ENCODE results near the gene EMID1.

The EMID1 gene

DNA sequence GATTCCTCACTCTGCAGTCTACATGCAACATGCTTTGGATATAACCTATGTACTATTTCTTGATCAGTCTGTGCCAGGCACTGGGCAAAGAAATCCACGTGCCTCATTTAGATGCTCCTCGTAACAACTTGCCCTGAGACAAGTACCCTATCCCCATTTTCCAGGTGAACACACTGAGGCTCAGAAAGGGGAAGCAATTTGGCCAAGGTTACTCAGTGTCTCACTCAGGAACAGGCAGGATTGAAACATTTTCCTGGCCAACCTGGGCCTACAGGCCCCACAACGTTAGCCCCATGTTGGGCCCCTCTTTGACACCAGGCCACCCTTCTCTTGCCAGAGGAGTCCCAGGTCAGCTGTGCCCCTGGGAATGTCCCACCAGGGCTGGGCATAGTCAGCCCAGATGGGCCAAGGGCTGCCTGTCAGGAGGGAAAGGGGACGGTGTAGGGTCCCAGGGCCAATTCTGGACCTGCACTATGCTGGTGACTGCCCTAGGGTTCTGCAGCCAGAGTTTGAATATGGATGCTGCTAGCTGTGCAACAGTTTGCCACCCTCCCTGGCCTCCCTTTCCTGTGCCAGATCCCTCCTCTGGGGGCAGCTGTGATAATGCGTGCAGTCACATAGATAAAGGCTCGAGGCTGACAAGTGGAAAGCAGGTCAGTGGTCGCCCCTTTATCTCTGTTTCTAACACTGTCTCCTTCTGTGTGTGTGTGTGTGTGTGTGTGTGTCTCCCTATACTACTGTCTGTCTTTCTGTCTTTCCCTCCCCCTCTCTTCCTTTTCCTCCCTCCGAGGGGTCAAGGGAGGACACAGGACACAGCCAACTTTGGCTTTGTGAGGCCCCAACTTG is 10.4 kb upstream of the EMID1 start:
- no peak for DNase-seq

DNA sequence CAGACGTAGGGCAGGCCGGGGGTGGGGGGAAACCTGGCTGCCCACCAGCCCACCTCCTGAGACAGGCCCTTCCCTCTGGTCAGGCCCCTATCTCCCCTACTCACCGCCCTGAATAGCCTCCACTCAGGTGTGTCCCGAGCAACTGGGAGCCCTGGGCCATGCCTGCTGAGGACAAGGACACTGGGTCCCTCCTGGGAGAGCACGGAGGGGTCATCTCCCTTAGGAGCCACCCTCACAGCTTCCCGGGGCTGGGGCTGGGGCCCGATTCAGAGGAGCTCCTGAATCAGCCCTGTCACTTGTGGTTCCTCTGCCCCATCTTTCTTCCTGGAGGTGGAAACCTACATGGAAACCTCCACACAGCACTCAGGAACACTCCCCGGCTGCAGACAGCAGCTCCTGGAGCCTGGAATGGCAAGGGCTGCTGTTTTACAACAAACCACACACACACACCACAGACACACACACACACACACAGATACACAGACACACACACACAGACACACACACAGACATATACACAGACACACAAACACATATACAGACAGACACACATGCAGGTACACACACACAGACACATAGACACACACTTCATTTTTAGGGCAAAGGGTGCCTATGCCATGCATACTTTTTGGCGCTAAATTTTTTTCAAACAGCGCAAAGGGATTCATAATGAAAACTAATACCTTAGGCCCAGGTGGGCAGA is 9.6 kb upstream of the EMID1 start:
- DNase-seq, result no peak

DNA sequence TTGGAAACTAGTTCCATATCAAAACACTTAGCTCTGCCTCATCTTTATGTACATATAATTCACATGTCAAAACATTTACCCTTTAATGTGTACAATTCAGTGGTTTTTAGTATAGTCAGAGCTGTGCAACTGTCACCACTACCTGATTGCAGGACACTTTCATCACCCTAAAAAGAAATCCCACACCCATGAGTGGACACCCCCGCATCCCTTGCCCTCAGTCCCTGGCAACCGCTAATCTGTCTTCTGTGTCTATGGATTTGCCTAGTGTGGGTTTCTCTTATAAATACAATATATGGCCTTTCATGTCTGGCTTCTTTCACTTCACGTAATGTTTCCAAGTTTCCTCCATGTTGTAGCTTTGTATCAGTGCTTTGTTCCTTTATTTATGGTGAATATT is 8.6 kb upstream of the EMID1 start:
- DNase-seq, result no peak

DNA sequence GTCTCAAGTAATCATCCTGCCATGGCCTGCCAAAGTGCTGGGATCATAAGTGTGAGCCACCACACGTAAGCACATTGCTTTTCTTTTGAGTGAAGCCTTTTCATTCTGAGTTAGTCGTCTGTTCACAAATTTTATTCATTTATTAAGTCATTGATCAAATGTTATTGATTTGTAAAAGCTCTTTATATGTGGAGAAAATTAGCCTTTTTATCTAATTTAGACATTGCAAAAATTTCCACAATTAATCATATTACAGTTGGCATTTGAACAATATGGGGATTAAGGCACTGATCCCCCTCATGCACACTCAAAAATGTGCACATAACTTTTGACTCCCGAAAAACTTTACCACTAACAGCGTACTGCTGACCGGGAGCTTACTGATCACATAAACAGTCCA is 7.5 kb upstream of the EMID1 start:
- no peak for DNase-seq

DNA sequence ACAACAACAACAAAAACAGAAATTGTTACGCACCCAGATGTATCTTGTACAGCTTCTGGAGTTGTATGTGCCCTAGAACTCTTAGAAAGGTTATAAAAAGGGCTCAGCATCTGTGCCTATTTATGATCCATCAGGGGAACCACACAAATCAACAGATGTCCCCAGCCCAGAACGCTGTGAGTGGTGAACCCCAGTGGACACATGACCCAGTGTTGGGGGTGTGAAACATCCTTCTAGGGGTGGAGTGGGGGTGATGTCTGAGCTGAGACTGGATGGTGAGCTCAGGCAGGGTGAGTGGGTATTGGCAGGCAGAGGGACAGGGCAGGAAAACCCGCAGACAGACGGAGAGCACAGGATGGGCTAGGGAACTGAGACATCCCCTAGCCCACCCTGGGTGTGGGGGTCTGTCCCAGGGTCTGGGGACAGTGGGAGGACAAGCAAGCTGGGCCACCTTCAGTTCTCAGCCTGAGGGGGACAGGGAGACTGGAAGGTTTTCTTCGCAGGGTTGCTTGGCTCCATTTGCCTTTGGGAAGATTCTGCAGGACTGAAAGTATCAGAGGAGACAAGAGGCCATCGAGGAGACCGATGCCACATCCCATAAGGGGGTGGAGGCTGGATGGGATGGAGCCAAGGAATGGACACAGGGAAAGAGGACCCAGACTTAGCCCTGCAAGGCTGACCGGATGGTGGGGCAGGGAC is 5.8 kb upstream of the EMID1 start:
- DNase-seq, result no peak

DNA sequence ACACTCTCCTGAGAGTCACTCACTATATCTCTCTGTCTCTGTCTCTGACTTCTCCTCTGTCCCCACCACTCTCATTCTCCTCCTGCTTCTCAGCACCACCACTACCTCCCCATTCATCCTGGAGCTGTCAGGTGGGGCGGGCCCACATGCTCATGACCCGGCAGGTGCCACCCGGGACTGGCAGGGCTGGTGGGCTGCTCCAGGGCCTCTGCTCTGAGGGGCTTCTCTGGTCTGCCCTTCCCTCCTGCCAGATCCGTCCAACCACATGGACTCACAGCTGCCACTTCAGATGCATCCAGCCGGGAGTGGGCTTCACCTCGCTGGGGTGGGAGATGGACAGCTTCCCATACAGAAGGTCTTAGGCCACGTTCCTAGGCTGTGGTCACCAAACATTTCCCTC is 4.8 kb upstream of the EMID1 start:
- DNase-seq, result no peak

DNA sequence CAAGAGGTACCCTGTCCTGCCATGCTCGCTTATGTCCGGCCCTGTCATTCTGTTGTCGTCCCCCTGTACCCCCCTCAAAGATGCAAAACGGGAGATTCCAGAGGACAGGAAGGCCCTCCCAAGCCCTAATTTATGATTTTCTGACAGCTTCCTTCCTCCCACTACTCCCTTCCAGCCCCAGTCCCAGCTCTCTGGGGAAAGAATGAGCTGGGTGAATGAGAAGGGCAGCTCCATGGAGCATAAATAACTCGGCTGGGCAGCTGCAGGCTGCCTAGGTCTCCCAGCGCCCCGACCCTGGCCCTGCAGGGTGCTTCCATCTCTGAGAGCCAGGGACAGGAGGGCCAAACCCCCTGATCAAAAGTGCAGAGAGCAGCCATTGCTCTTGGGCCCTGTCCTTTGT is 3.9 kb upstream of the EMID1 start:
- no peak for DNase-seq

DNA sequence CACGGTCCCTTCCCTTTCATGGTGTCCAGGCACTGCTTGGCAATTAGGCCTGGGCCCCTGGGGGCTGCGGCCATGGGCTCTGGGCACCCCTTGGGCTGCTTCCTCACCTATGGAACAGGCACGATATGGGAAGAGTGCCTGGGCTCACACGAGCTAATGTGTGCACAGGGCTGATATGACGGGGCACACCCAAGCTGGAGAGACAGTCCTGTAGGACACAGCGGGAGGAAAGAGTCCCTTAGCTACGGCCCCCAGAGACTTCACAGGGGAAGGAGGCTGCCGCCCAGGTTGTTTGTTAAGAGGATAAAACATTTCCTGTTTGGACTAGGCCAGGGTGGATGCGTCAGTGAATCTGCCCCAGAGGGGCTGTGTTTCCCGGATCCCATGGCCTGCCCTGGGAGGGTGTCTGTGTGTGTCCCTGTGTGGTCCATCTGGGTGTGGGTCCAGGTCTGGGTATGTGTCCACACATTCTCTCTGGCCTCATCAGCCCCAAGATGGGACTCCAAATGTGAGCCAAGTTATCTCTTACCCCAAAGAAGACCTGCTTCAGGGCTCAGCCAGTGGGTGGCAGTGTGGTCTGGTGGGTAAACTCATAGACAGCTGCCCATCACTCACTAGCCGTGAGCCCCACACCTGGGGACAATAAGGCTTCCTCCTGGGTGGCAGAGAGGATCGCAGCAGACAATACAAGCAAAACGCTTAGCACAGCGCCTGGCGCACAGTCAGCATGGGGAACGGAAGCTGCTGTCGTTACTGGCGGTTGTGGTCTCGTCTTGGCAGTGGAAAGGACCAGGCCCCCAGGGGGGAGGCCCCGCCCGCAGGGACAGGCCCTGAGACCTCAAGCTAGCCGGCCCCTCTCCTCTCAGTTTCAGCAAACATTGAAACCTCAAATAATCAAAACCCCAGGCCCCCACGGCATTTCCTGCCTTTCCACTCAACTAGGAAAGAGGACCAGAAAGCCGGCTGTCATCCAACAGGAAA is 3.2 kb upstream of the EMID1 start:
- DNase-seq, result no peak

DNA sequence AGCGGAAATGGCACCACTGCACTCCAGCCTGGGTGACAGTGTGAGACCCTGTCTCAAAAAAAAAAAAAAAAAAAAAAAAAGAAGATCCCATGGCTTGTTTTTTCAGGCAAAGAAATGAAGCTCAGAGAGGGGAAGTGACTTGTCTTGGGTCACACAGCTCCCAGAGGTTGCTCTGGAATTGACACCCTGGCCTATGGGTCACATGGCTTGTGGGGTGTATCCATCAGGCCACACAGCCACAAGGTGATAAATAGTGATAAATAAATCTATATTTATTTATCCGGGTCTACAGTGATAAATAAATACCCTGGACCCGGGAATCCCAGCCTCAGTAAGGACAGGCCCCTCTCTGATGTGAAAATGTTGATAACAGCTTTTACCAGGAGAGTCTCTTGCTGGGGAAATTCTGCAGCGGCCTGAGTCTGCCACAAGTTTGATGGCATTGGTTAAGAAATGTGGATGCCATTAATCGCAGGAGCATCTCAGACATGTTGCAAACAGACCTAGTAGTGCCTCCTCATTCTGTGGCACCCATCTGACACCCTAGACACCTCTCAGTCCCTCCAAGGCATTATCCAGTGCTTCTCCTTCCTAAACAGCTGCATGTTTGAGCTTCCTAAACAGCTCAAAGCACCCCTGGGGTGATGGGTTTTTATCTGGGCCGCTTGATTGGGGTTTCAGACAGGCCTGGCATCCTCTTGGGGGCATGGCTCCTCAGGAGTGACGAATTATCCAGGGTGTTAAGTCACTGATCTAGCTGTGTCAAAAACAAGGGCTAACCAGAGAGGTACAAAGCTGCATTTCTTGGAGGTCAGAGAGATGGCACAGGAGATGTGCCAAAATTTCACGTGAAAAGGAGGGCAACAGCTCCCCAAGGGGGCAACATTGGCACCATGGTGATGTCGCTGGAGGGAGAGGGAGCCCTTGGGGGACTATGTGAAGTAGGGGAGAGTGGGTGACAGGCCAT is 1.9 kb upstream of the EMID1 start:
- no peak for DNase-seq

DNA sequence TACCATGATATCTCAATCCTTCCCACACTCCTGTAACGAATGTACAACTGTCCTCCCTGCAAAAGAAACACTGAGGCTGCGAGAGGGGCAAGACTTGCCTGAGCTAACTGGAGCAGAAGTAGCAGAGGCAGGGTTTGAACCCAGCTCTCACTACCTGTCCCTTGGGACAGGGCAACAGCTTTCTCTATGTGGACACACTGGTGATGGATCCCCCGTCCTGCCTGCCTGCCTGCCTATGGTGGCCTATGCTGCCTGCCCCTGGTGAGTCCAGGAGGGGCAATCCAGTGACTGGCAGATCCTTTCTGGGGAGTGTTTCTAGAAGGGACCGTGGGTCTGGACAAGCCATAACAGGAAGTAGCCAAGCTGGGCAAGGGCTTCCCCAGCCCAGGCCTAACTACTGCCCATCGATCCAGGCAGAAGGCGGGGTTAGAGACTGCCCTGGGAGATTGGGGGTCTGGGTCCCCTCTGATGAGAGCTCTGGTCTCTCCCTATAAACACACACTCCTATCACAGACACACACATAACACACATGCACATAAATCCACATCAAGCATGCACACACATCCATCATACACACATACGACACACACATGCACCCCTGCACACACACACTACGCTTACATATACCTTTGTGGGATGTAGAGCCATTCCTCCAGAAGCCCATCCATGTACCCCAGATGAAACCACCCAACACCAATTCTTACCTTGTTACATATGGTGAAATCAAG is 1.1 kb upstream of the EMID1 start:
- no peak for DNase-seq

DNA sequence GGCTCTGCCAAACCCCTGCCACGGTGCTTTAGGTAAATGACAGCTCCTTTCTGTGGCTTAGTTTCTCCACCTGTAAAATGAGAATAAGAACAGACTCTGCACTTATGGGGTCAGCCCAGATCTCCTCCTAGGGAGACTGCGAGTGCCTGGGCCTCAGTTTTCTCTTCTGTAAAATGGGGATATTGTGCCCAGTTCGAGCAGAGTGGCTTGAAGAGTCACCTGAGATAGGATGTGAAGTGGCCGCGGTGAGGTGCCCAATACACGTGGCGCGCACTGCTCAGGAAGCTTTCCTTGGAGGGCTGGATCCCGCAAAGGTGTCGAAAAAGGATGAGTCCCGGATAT is 473 bp upstream of the EMID1 start:
- no peak for DNase-seq

DNA sequence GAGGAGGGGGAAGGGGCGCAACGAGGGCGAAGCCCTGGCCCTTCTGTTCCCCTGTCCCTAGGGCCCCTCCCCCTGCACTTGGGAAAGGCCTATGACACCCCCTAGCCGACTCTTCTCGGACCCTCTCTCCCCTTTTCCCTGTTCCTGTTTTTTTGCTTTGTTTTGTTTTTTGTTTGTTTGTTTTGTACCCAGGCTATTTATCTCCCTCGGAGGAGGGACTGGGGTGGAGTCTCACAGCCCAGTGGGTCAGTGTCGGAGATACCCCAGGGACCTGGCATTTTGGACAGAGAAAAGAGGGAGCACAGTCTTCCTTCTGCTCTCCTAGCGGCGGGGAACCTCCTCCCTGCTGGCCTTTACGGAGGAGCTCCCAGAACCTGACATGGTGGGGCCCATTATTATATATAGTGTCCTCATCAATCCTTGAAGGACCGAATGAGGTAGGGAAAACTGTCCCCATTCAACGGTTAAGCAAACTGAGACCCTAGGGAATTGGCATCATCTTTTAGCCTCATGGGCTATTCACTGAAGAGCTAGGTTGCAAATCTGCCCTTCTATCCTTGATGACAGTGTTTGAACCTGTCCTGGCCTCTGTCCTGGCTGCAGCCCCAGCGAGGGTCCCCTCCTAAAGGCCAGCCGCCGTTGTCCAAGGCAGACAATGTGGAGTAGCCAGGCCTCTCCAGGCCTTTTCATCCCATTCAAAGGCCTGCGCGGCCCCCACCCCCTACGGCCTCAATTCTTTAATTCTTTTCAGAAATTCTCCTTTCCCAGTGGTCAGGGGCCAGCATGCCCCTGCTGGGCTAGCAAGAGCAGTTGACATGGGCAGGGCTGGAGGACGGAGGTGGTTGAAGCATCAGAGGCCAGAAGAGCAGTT is 911 bp downstream of the EMID1 start:
- DNase-seq, result no peak

DNA sequence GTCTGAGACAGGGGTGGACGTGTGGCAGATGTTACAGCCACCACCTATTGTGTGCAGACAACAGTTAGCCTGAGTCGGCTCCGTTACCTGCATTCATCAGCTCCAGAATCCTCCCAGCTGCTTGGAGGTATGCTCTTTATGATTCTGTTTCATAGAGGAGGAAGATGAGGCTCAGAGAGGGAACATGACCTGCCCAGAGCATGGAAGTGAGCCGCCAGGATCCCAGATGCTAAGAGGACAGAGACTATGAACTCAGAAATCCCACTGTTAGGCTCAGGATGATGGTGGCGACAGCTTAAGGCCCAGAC is 1.5 kb downstream of the EMID1 start:
- DNase-seq, result no peak

DNA sequence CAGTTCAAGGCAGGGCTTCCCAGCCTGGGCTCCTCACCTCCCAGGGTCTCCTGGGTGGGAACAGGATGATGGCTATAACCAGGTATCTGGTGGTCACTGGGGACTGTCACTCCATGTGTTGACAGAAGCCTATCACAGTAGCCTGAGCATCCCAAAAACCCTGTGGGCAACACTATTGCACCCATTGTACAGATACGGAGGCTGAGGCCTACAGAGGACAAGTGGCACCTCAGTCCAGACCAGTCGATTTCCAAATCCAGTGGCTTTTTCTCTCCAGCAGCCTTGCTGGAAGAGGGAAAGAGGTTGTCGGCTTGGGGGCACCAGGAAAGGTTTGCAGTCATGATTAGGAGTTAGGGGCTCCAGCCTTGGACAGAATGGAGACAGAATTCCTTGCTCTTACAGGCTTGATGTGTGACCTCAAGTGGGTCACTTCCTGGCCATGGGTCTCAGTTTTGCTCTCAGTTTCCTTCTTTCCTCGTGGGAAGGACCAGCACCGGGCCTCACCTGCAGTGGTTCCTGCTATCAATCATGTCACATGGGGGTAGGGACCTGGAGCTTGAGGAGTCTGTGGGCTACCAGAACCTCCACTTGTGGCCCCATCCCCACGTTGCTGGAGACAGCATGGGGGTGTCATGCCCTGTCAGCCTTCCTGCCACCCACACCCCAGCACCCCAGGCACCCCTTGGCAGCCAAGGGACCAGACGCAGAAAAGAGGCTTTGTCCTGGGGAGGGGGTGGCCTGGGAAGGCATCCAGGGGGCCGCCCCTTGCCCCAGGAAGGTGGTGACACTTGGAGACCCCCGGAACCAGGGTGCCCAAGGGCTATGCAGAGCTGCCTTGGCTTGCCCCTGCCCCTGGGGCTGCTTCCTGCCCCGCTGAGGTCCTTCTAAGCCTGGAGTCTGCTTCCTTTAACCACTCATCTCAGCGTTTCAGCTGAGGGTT is 2.1 kb downstream of the EMID1 start:
- DNase-seq, result no peak

DNA sequence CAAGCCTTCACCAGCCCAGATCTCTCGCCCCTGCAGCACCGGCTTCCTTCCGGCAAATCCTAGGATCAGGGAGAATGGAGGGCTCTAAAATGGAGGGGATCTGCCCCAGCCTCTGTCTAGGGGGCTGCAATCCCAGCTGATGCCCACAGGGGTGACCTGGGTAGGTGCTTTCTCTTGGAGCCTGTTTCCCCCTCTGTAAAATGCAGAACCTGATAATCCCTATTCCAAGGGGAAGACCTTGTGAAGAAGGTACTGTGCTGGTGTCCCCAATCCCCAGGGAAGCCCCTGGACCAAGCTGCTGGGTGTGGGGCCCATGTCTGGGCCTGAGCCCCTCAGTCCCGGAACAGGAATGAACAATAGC is 2.8 kb downstream of the EMID1 start:
- no peak for DNase-seq

DNA sequence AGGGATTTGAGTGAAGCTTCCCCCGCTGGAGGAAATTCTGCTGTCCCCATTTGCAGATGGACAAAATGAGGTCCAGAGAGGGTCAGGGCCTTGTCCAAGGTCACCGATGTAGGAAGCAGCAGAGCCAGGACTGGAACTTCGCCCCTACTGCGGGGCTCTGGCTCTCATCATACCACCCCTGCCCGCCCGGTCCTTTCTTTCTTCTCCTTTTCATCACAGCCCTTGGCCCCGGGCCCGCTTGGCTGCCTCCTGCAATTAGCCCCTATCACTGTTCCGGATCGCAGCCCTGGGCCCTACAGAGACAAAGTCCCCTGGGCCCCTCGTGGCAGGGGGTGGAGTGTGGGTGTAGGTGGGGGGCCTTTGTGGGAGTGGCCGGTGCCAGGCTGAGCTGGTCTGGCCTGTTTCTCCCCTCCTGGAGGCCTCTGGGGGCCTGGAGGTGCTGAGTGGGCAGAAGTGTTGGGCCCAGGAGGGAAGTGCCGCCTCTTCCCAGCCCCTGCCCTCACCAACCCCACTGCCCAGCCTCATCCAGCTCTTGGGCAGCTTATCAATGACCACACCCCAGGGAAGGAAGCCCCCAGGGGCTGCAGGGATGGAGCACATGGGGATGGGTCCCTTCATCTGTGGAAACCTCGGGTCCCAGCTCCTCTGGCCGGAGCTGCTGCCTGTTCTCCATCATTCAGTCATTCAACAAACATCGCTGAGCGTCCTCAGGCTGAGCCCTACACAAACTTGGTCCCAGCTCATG is 3.4 kb downstream of the EMID1 start:
- DNase-seq, result no peak

DNA sequence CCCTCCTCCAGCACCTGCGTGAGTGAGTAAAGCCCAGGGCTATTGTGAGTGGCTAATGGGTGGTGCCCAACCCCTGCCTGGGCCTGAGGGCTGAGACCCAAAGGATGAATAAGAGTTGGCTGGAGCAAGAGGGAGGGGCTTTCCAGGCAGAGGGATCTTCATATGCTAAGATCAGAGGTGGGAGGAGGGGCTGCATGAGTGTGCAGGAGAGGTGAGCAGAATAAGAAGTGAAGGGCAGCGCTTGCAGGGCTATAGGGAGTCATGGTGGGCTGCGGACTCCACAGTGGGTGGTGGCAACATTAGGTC is 3.9 kb downstream of the EMID1 start:
- no peak for DNase-seq

DNA sequence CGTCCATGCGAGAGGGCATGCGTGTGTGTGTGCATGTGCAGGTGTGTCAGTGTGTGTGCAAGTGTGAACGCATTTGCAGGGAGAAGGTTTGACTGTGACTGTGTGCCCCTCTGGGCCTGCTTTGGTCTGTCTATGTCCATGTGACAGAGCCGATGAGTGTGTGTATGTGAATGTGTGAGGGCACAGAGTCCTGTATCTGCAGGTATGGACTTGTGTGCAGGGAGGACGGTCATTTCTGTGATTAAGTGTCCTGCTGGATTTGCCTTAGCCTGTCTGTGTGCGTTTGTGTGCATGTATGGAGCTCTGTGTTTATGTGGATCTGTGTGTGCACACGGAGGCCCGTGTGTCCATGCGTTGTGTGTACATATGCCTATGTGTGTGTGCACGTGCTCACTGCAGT is 5.4 kb downstream of the EMID1 start:
- DNase-seq, result no peak

DNA sequence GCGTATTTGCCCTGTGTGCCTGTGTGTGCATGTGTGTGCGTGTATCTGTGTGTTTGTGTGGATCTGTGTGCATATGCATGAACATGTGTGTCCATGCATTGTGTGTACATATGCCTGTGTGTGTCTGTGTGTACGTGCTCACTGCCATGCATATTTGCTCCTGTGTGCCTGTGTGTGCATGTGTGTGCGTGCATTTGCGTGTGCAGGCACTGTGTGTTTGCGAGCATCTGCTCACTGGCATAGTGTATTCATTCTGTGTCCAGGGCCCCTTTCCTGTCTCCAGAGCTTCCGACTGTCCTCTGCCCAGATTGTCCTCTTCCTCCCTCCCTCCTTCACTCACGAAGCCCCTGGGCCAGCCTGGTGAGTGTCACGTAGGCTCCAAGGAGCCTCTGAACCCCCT is 5.8 kb downstream of the EMID1 start:
- no peak for DNase-seq

Data from amniotic stem cell (primary cell).